H9 (cell line): ENCODE measurements around the gene LMBR1. TPM values are rescaled to one million over a fixed set of nuclear protein-coding genes. Genes with fewer than 3 reads are reported as not detected.

Source experiments
- DNase-seq: peaks from one replicate; pipeline ENCODE4 v3.0.0-alpha.2; 2017
- H2AFZ ChIP-seq: one replicate; pipeline ENCODE4 v1.6.1; 2013; ENCODE audit warnings: mild to moderate bottlenecking, low read length, control low read depth, moderate library complexity
- H2AK5ac ChIP-seq: 2 replicates; pipeline ENCODE4 v1.6.1; 2013; ENCODE audit warnings: low read length, control low read depth, mixed read lengths; ENCODE audit not compliant: insufficient read length
- H2BK120ac ChIP-seq: one replicate; pipeline ENCODE4 v1.6.1; 2013; ENCODE audit warnings: low read depth, mild to moderate bottlenecking, low read length, control low read depth, inconsistent platforms; ENCODE audit not compliant: poor library complexity, severe bottlenecking
- H2BK12ac ChIP-seq: 2 replicates; pipeline ENCODE4 v1.6.1; 2013; ENCODE audit warnings: low read length, control low read depth, mixed read lengths, low read depth; ENCODE audit not compliant: insufficient read length
- H2BK15ac ChIP-seq: 2 replicates; pipeline ENCODE4 v1.6.1; 2013; ENCODE audit warnings: low read depth, low read length, control low read depth
- H2BK20ac ChIP-seq: one replicate; pipeline ENCODE4 v1.6.1; 2013; ENCODE audit warnings: low read depth, mild to moderate bottlenecking, low read length, control low read depth, inconsistent platforms; ENCODE audit not compliant: poor library complexity, severe bottlenecking
- H2BK5ac ChIP-seq: 2 replicates; pipeline ENCODE4 v1.6.1; 2013; ENCODE audit warnings: low read length, control low read depth, mixed read lengths; ENCODE audit not compliant: insufficient read length
- H3K14ac ChIP-seq: 2 replicates; pipeline ENCODE4 v1.6.1; 2013; ENCODE audit warnings: low read length, control low read depth; ENCODE audit not compliant: insufficient read depth
- H3K18ac ChIP-seq: 2 replicates; pipeline ENCODE4 v1.6.1; 2013; ENCODE audit warnings: low read depth, mild to moderate bottlenecking, mixed read lengths, low read length, control low read depth; ENCODE audit not compliant: insufficient read length
- H3K23ac ChIP-seq: 2 replicates; pipeline ENCODE4 v1.6.1; 2013; ENCODE audit warnings: low read length, control low read depth, mixed read lengths, low read depth; ENCODE audit not compliant: insufficient read length
- H3K23me2 ChIP-seq: 2 replicates; pipeline ENCODE4 v1.6.1; 2013; ENCODE audit warnings: low read depth, mild to moderate bottlenecking, mixed read lengths, low read length, control low read depth; ENCODE audit not compliant: insufficient read length, poor library complexity, severe bottlenecking
- H3K27ac ChIP-seq: 2 replicates; pipeline ENCODE4 v1.5.1; 2013; ENCODE audit warnings: low read length, control low read depth, mixed read lengths, low read depth; ENCODE audit not compliant: insufficient read length
- H3K27me3 ChIP-seq: 2 replicates; pipeline ENCODE4 v1.6.1; 2013; ENCODE audit warnings: low read length, control low read depth, inconsistent platforms; ENCODE audit not compliant: insufficient read depth
- H3K4ac ChIP-seq: 2 replicates; pipeline ENCODE4 v1.6.1; 2013; ENCODE audit warnings: low read depth, mild to moderate bottlenecking, control low read depth, inconsistent platforms, low read length, moderate library complexity
- H3K4me1 ChIP-seq: 2 replicates; pipeline ENCODE4 v1.6.1; 2013; ENCODE audit warnings: low read length, control low read depth, inconsistent platforms; ENCODE audit not compliant: insufficient read depth
- H3K4me2 ChIP-seq: 2 replicates; pipeline ENCODE4 v1.6.1; 2013; ENCODE audit warnings: low read length, control low read depth, mixed read lengths; ENCODE audit not compliant: insufficient read length, insufficient read depth
- H3K56ac ChIP-seq: 2 replicates; pipeline ENCODE4 v1.6.1; 2013; ENCODE audit warnings: low read depth, mild to moderate bottlenecking, mixed read lengths, low read length, control low read depth; ENCODE audit not compliant: insufficient read length
- H3K79me1 ChIP-seq: 2 replicates; pipeline ENCODE4 v1.6.1; 2013; ENCODE audit warnings: low read depth, mild to moderate bottlenecking, moderate library complexity, low read length, control low read depth, inconsistent platforms; ENCODE audit not compliant: insufficient read depth, poor library complexity, severe bottlenecking
- H3K79me2 ChIP-seq: 2 replicates; pipeline ENCODE4 v1.6.1; 2013; ENCODE audit warnings: low read length, control low read depth, inconsistent platforms; ENCODE audit not compliant: insufficient read depth
- H3K9ac ChIP-seq: 2 replicates; pipeline ENCODE4 v1.6.1; 2013; ENCODE audit warnings: low read length, control low read depth, mixed read lengths; ENCODE audit not compliant: insufficient read length; ENCODE audit errors: extremely low read depth
- H3K9me3 ChIP-seq: one replicate; pipeline ENCODE4 v1.6.1; 2013; ENCODE audit warnings: low read depth, low read length, inconsistent platforms; ENCODE audit not compliant: control insufficient read depth
- H3T11ph ChIP-seq: one replicate; pipeline ENCODE4 v1.6.1; 2013; ENCODE audit warnings: mild to moderate bottlenecking, low read length, control low read depth, inconsistent platforms
- H4K20me1 ChIP-seq: one replicate; pipeline ENCODE4 v1.6.1; 2013; ENCODE audit not compliant: control insufficient read depth, insufficient read length, insufficient read depth
- H4K5ac ChIP-seq: 2 replicates; pipeline ENCODE4 v1.6.1; 2013; ENCODE audit warnings: low read depth, mild to moderate bottlenecking, mixed read lengths, low read length, control low read depth; ENCODE audit not compliant: insufficient read length
- H4K8ac ChIP-seq: replicated peaks from 2 replicates; pipeline ENCODE4 v1.6.1; 2013; ENCODE audit warnings: low read length, control low read depth, mixed read lengths, low read depth; ENCODE audit not compliant: insufficient read length
- H4K91ac ChIP-seq: 2 replicates; pipeline ENCODE4 v1.6.1; 2013; ENCODE audit warnings: low read depth, mild to moderate bottlenecking, moderate library complexity, mixed read lengths, low read length, control low read depth; ENCODE audit not compliant: insufficient read length
- H3K27ac Mint-ChIP-seq, 3 experiments: 2 replicates in 2 of 3; 3 replicates in 1 of 3; pipeline ENCODE4 v1.8.0; 2020 to 2021; ENCODE audit warnings: mixed read lengths in 3 of 3, mild to moderate bottlenecking in 1 of 3, moderate library complexity in 1 of 3
- H3K27me3 Mint-ChIP-seq: 2 replicates; pipeline ENCODE4 v1.8.0; 2021; ENCODE audit warnings: low read depth, mild to moderate bottlenecking, moderate library complexity, mixed read lengths
- H3K36me3 Mint-ChIP-seq, 3 experiments: 2 replicates in 2 of 3; 3 replicates in 1 of 3; pipeline ENCODE4 v1.8.0; 2020 to 2021; ENCODE audit warnings: low read depth in 3 of 3, mixed read lengths in 3 of 3; ENCODE audit not compliant: insufficient read depth in 1 of 3
- H3K4me1 Mint-ChIP-seq, 2 experiments: 2 replicates each; pipeline ENCODE4 v1.8.0; 2020; ENCODE audit warnings: mixed read lengths in 2 of 2
- H3K4me3 Mint-ChIP-seq, 2 experiments: 2 replicates in 1 of 2; 3 replicates in 1 of 2; pipeline ENCODE4 v1.8.0; 2020 to 2021; ENCODE audit warnings: mild to moderate bottlenecking in 2 of 2, mixed read lengths in 2 of 2, moderate library complexity in 1 of 2
- H3K9me3 Mint-ChIP-seq, 2 experiments: 2 replicates in 1 of 2; 3 replicates in 1 of 2; pipeline ENCODE4 v1.8.0; 2020; ENCODE audit warnings: mild to moderate bottlenecking in 2 of 2, mixed read lengths in 2 of 2, moderate library complexity in 1 of 2
- WGBS: extraction: QIAGEN DNeasy Blood & Tissue Kit; methylation state at CpG from one replicate; pipeline ENCODE4 v1.1.7; 2013; ENCODE audit warnings: missing lambda C conversion rate, low lambda C conversion rate, mixed read lengths; ENCODE audit not compliant: insufficient read length; ENCODE audit errors: extremely low coverage; 5-methylcytosine and 5-hydroxymethylcytosine counted together
- total RNA-seq: library from RNA; stranded (reverse); gene quantifications from 2 replicates; pipeline ENCODE4 v1.2.1, GENCODE V29; 2021
- TF ChIP-seq, protein P1 (sequence below): fragments of 200-600 bp; sonication (generic); conservative IDR thresholded peaks from 3 replicates; pipeline ENCODE4 v1.8.0; 2021; ENCODE audit warnings: antibody characterized with exemption, mild to moderate bottlenecking

The LMBR1 gene
- total RNA-seq, 1 experiment from 2014 or later = 62.3 TPM

GRCh38 chr7:156691764-156692163 is 201.2 kb downstream of the LMBR1 start:
- no peaks in the 10 kb centered on the region for H4K20me1 ChIP-seq
- H3K9ac ChIP-seq = no peak overlapping the region
- H3K14ac ChIP-seq = no peak overlapping the region
- H3K27ac ChIP-seq = no peak overlapping the region
- no peak overlapping the region for H2AFZ ChIP-seq
- DNase-seq = no peak
- Mint-ChIP-seq H3K4me1 (no peaks in the 10 kb centered on the region), H3K27me3 (peaks cover 2% of the 10 kb centered on the region; the same call in 1 of the 2 replicates), H3K9me3 (peaks cover 10 to 11% of the 10 kb centered on the region in 2 experiments), H3K36me3 (peaks cover 11 to 14% (median 12%) of the 10 kb centered on the region in 3 experiments), H3K27ac (no peak overlapping the region), H3K4me3 (no peak overlapping the region)
- no peak overlapping the region for H2BK120ac ChIP-seq
- H2BK20ac ChIP-seq = no peak overlapping the region
- no peak overlapping the region for H4K5ac ChIP-seq
- H3K23me2 ChIP-seq = no peaks in the 10 kb centered on the region
- no CpG with 5 or more reads among the region's 5 CpGs for WGBS
- H2BK15ac ChIP-seq = no peak overlapping the region
- H2BK12ac ChIP-seq = no peak overlapping the region
- no peaks in the 10 kb centered on the region for H3K79me1 ChIP-seq
- H3K4me2 ChIP-seq = no peak overlapping the region
- H2BK5ac ChIP-seq = no peak overlapping the region
- no peaks in the 10 kb centered on the region for H3K79me2 ChIP-seq
- no peak overlapping the region for H3K18ac ChIP-seq
- no peak overlapping the region for H4K8ac ChIP-seq
- TF ChIP-seq, protein P1, sequence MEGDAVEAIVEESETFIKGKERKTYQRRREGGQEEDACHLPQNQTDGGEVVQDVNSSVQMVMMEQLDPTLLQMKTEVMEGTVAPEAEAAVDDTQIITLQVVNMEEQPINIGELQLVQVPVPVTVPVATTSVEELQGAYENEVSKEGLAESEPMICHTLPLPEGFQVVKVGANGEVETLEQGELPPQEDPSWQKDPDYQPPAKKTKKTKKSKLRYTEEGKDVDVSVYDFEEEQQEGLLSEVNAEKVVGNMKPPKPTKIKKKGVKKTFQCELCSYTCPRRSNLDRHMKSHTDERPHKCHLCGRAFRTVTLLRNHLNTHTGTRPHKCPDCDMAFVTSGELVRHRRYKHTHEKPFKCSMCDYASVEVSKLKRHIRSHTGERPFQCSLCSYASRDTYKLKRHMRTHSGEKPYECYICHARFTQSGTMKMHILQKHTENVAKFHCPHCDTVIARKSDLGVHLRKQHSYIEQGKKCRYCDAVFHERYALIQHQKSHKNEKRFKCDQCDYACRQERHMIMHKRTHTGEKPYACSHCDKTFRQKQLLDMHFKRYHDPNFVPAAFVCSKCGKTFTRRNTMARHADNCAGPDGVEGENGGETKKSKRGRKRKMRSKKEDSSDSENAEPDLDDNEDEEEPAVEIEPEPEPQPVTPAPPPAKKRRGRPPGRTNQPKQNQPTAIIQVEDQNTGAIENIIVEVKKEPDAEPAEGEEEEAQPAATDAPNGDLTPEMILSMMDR = no peak
- no peaks in the 10 kb centered on the region for H3K9me3 ChIP-seq
- no peak overlapping the region for H2AK5ac ChIP-seq
- H3K23ac ChIP-seq = no peak overlapping the region
- H3K4me1 ChIP-seq = no peaks in the 10 kb centered on the region
- no peak overlapping the region for H3K56ac ChIP-seq
- H3K4ac ChIP-seq = no peak overlapping the region
- no peak overlapping the region for H3T11ph ChIP-seq
- no peaks in the 10 kb centered on the region for H3K27me3 ChIP-seq
- H4K91ac ChIP-seq = no peak overlapping the region
